IPS-11a (cell line): ENCODE data around the gene CUL4A.
"Not testable (repeated sequence)": the region's sequence is repeated elsewhere in the genome, so short reads cannot be mapped to it uniquely, and the experiment has no call there.

Experiments used
- H3K4me3 ChIP-seq: one replicate; pipeline ENCODE4 v1.5.1; 2013; ENCODE audit warnings: low read depth, low read length, control low read depth

CUL4A gene

GRCh38 chr13:113283904-113284303 lies 74.5 kb downstream of the CUL4A start:
- no peak overlapping the region for H3K4me3 ChIP-seq

- H3K4me3 ChIP-seq, result no peak overlapping the region
Measured at GRCh38 chr13:113288880-113289279, 79.5 kb downstream of the CUL4A start.

- no peak overlapping the region for H3K4me3 ChIP-seq
Measured at GRCh38 chr13:113291129-113291528, 81.7 kb downstream of the CUL4A start.

- no peak overlapping the region for H3K4me3 ChIP-seq
Measured at GRCh38 chr13:113292021-113292862, 82.8 kb downstream of the CUL4A start.

- H3K4me3 ChIP-seq, result no peak overlapping the region
Measured at GRCh38 chr13:113293686-113294085, 84.3 kb downstream of the CUL4A start.

GRCh38 chr13:113295776-113296175 lies 86.4 kb downstream of the CUL4A start:
- no peak overlapping the region for H3K4me3 ChIP-seq

GRCh38 chr13:113296823-113297369 lies 87.5 kb downstream of the CUL4A start, which contains the start of gene LAMP1:
TSS of gene LAMP1 (plus strand) at chr13:113297239. CDS start at chr13:113297435, 196 bp downstream.
- H3K4me3 ChIP-seq, result peak within 1 kb of the TSS; percentile 95

GRCh38 chr13:113297370-113298042 lies 88.1 kb downstream of the CUL4A start:
- peak overlapping the region; percentile 95 for H3K4me3 ChIP-seq

- peak overlapping the region; percentile 95 for H3K4me3 ChIP-seq
Measured at GRCh38 chr13:113298043-113298945, 88.9 kb downstream of the CUL4A start.

- no peak overlapping the region for H3K4me3 ChIP-seq
Measured at GRCh38 chr13:113299951-113300350, 90.5 kb downstream of the CUL4A start.

- H3K4me3 ChIP-seq, result no peak overlapping the region
Measured at GRCh38 chr13:113302986-113303385, 93.6 kb downstream of the CUL4A start.

GRCh38 chr13:113304121-113304520 lies 94.7 kb downstream of the CUL4A start:
- H3K4me3 ChIP-seq, result no peak overlapping the region

GRCh38 chr13:113305208-113305607 lies 95.8 kb downstream of the CUL4A start:
- no peak overlapping the region for H3K4me3 ChIP-seq

- no peak overlapping the region for H3K4me3 ChIP-seq
Measured at GRCh38 chr13:113307491-113307890, 98.1 kb downstream of the CUL4A start.

GRCh38 chr13:113309473-113309872 lies 100.1 kb downstream of the CUL4A start:
- H3K4me3 ChIP-seq, result no peak overlapping the region

GRCh38 chr13:113314112-113314511 lies 104.7 kb downstream of the CUL4A start:
- not testable (repeated sequence) for H3K4me3 ChIP-seq

- not testable (repeated sequence) for H3K4me3 ChIP-seq
Measured at GRCh38 chr13:113314895-113315470, 105.6 kb downstream of the CUL4A start.

- H3K4me3 ChIP-seq, result no peak overlapping the region
Measured at GRCh38 chr13:113315992-113316391, 106.6 kb downstream of the CUL4A start.
